GM18511 (cell line): Measurements from ENCODE around the gene GPN2.
A peak's percentile ranks its signal among the peaks of the same experiment; 100 is the strongest.

ENCODE experiments used
- ATAC-seq: cut with Tn5 transposase; IDR thresholded peaks from one replicate; pipeline ENCODE4 v1.9.1; 2021; ENCODE audit warnings: mild to moderate bottlenecking, moderate library complexity; ENCODE audit not compliant: unreplicated experiment

The GPN2 gene

GRCh38 chr1:26832249-26832960, 57.7 kb downstream of the GPN2 start:
- ATAC-seq, result no peak

- no peak for ATAC-seq
Measured at GRCh38 chr1:26831546-26832248, 58.4 kb downstream of the GPN2 start.

- ATAC-seq, result no peak
Measured at GRCh38 chr1:26831059-26831458, 59.0 kb downstream of the GPN2 start.

- no peak for ATAC-seq
Measured at GRCh38 chr1:26829184-26829911, 60.7 kb downstream of the GPN2 start.

GRCh38 chr1:26828411-26828991, 61.6 kb downstream of the GPN2 start:
- ATAC-seq, result no peak

GRCh38 chr1:26827663-26828062, 62.4 kb downstream of the GPN2 start:
- ATAC-seq, result no peak

GRCh38 chr1:26827106-26827604, 62.9 kb downstream of the GPN2 start:
- no peak for ATAC-seq

GRCh38 chr1:26826261-26827105, 63.6 kb downstream of the GPN2 start, which contains the start of gene ZDHHC18:
Gene ZDHHC18 (plus strand): TSS chr1:26826688. CDS start chr1:26826805, 117 bp downstream.
- ATAC-seq, result peak; percentile 80
